WERI-Rb-1 (cell line): ENCODE measurements around the gene GREM2.
A peak's percentile ranks its signal among the peaks of the same experiment; 100 is the strongest.

ENCODE experiments used
- DNase-seq: peaks from one replicate; pipeline ENCODE4 v3.0.0-alpha.2; 2020
- H3K27ac ChIP-seq: fragments of 250-450 bp; sonication (Bioruptor Pico); 2 replicates; pipeline ENCODE4 v1.5.1; 2020; ENCODE audit warnings: mild to moderate bottlenecking, moderate library complexity
- H3K27me3 ChIP-seq: fragments of 250-450 bp; sonication (Bioruptor Pico); 2 replicates; pipeline ENCODE4 v1.5.1; 2021; ENCODE audit warnings: mild to moderate bottlenecking, low read depth, moderate library complexity; ENCODE audit not compliant: insufficient read depth, severe bottlenecking
- H3K36me3 ChIP-seq: fragments of 250-450 bp; sonication (Bioruptor Pico); 2 replicates; pipeline ENCODE4 v1.5.1; 2020; ENCODE audit warnings: mild to moderate bottlenecking, moderate library complexity
- H3K4me3 ChIP-seq: 2 replicates; pipeline ENCODE4 v1.5.1; 2011; ENCODE audit warnings: low read depth, mild to moderate bottlenecking, control low read depth, low read length
- H3K9me3 ChIP-seq: fragments of 250-450 bp; sonication (Bioruptor Pico); 2 replicates; pipeline ENCODE4 v1.5.1; 2021; ENCODE audit warnings: mild to moderate bottlenecking, moderate library complexity; ENCODE audit not compliant: severe bottlenecking
- CTCF ChIP-seq: IDR thresholded peaks from 2 replicates; pipeline ENCODE4 v1.5.1; 2011; ENCODE audit warnings: low read depth, mild to moderate bottlenecking, control low read depth, inconsistent platforms, low read length

The GREM2 gene

DNA sequence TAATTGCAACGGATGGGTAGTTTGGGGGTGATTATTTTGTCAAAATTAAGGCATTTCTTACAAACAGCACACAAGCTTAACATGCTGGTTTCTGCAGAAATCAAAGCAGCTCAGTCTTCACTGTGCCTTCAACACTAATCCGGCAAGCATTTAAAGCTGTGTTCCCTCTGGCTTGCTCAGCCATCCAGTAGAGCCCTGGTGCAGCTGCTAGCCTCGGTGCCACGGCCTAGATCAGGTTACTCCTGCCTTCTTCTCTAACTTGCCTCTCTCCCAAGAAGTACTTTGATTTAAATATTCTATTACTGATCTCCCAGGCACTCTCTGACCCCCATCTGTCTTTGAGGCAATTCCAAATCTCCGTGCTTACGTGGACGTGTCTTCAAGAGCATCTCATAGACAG, 85.6 kb downstream of the GREM2 start:
- Histone ChIP-seq H3K4me3 (peak overlapping the region; percentile 33), H3K27me3 (no peaks in the 10 kb centered on the region), H3K9me3 (no peaks in the 10 kb centered on the region), H3K36me3 (no peaks in the 10 kb centered on the region), H3K27ac (peak overlapping the region; percentile 34)
- peak; percentile 91 for DNase-seq
- TF ChIP-seq CTCF = no peak

GRCh38 chr1:240524356-240525069, 87.4 kb downstream of the GREM2 start:
- no peaks in the 10 kb centered on the region for H3K36me3 ChIP-seq
- no peaks in the 10 kb centered on the region for H3K27me3 ChIP-seq
- TF ChIP-seq CTCF = no peak
- H3K4me3 ChIP-seq = no peak overlapping the region
- H3K27ac ChIP-seq = no peak overlapping the region
- H3K9me3 ChIP-seq = no peaks in the 10 kb centered on the region
- no peak for DNase-seq

GRCh38 chr1:240522122-240522822, 89.7 kb downstream of the GREM2 start:
- no peaks in the 10 kb centered on the region for H3K9me3 ChIP-seq
- no peak overlapping the region for H3K4me3 ChIP-seq
- no peak for DNase-seq
- H3K27ac ChIP-seq = no peak overlapping the region
- no peaks in the 10 kb centered on the region for H3K36me3 ChIP-seq
- no peaks in the 10 kb centered on the region for H3K27me3 ChIP-seq
- TF ChIP-seq CTCF = no peak

DNA sequence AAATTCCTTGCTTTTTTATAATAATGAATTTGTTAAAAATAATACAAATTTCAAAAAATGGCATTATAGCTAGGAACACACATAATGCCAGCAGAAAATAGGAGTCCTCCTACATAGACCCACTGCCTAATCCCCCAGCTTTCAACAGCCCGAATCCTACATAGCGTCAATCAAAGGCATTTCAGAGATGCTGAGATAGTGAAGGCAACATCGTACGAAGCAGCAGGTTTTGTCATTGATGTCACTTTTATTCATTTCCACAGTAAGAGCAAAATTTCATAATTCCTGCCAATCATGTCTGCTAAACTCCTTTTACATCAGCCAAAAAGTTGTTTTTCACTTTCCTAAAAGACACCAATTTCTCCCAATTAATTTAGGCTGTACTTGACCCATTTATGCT, 94.1 kb downstream of the GREM2 start:
- no peak for DNase-seq
- Histone ChIP-seq H3K36me3 (no peaks in the 10 kb centered on the region), H3K27me3 (no peaks in the 10 kb centered on the region), H3K9me3 (no peaks in the 10 kb centered on the region), H3K27ac (no peak overlapping the region), H3K4me3 (no peak overlapping the region)
- TF ChIP-seq CTCF = no peak

GRCh38 chr1:240516069-240516468, 95.9 kb downstream of the GREM2 start:
- no peaks in the 10 kb centered on the region for H3K27me3 ChIP-seq
- TF ChIP-seq CTCF = no peak

More at GRCh38 chr1:240516069-240516468, 95.9 kb downstream of the GREM2 start:
- H3K36me3 ChIP-seq = no peaks in the 10 kb centered on the region
- H3K4me3 ChIP-seq = no peak overlapping the region
- DNase-seq = no peak
- H3K9me3 ChIP-seq = no peaks in the 10 kb centered on the region
- no peak overlapping the region for H3K27ac ChIP-seq
